ENCODE data around the gene NAA80. TPM values are rescaled to one million over a fixed set of nuclear protein-coding genes. Genes with fewer than 3 reads are reported as not detected.
A peak's percentile ranks its signal among the peaks of the same experiment; 100 is the strongest.
"Not testable (repeated sequence)": the region's sequence is repeated elsewhere in the genome, so short reads cannot be mapped to it uniquely, and the experiment has no call there.

NAA80 gene
- total RNA-seq, 1 donor: 6.5 TPM

DNA sequence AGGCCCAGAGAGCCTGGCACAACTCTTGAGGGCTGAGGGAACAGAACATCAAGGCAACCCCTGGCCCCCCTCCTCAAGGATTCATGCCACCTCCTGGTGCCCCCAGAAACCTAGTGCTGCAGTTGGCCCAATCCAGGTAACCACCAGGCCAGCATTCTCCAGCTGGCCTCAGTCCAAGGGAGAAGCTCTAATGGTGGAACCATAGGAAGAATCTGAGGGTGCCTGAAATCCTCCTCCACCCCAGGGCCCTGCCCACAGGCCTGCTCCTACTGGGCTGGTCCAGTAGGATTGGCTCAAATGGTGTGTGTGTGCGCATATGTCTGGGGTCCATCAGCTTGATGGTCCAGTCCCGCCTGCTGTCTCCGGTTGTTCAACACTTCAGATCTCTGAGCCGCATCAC lies 15.6 kb upstream of the NAA80 start:
- no peak overlapping the region for H3K4me3 ChIP-seq (ENCODE audit: low read depth, low read length)
- TF ChIP-seq, protein P1, sequence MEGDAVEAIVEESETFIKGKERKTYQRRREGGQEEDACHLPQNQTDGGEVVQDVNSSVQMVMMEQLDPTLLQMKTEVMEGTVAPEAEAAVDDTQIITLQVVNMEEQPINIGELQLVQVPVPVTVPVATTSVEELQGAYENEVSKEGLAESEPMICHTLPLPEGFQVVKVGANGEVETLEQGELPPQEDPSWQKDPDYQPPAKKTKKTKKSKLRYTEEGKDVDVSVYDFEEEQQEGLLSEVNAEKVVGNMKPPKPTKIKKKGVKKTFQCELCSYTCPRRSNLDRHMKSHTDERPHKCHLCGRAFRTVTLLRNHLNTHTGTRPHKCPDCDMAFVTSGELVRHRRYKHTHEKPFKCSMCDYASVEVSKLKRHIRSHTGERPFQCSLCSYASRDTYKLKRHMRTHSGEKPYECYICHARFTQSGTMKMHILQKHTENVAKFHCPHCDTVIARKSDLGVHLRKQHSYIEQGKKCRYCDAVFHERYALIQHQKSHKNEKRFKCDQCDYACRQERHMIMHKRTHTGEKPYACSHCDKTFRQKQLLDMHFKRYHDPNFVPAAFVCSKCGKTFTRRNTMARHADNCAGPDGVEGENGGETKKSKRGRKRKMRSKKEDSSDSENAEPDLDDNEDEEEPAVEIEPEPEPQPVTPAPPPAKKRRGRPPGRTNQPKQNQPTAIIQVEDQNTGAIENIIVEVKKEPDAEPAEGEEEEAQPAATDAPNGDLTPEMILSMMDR (IDR thresholded peaks at IDR 0.05; ENCODE audit: insufficient read depth, low read depth, low read length): no peak
- no peak for DNase-seq (ENCODE audit: low read depth)

DNA sequence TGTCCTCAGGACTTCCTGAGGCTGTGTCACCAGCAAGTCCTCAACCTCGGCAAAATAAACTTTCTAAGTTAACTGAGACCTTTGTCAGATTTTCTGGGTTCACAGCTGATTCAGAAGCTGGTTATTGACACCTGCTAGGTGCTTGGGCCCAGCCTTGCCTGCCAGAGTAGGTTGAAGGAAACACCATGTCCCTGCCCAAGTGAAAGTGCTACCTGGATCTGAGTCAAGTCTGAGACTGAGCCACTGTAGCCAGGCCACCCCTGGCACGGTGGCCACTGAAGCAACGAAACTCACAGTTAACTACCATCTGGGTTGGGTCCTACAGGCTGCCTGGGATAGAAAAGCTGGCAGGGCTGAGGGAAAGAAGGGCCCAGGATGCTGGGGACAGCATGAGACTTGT lies 15.1 kb upstream of the NAA80 start:
- TF ChIP-seq, protein P1 (IDR thresholded peaks at IDR 0.05; ENCODE audit: insufficient read depth, low read depth, low read length): no peak
- H3K4me3 ChIP-seq (ENCODE audit: low read depth, low read length): no peak overlapping the region
- DNase-seq (ENCODE audit: low read depth): no peak

DNA sequence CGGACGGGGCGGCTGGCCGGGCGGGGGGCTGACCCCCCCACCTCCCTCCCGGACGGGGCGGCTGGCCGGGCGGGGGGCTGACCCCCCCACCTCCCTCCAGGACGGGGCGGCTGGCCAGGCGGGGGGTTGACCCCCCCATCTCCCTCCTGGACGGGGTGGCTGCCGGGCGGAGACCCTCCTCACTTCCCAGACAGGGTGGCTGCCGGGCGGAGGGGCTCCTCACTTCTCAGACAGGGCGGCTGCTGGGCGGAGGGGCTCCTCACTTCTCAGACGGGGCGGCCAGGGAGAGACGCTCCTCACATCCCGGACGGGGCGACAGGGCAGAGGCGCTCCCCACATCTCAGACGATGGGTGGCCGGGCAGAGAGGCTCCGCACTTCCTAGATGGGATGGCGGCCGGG lies 12.8 kb upstream of the NAA80 start:
- not testable (repeated sequence) for DNase-seq (ENCODE audit: low read depth); H3K4me3 ChIP-seq (ENCODE audit: low read depth, low read length)

DNA sequence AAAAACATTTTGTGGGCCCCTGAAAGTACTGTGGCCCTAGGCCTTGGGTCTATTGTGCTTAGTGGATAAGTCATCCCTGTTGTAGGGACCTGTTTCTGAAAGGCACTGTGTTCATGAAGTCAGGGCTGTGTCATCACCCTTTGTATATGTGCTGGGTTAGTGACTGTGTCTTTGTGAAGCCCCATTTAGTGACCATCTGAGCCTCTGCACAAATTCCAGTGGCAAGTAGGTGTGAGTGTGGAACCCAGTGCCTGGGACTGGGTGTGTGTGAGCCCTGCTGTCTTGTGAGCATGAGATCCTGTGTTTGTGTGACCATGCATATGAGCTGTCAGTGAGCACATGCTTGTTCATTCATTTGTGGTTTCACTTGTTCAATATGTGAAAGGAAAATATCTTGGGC lies 5.4 kb upstream of the NAA80 start:
- no peak for DNase-seq (ENCODE audit: low read depth)
- no peak overlapping the region for H3K4me3 ChIP-seq (ENCODE audit: low read depth, low read length)
- TF ChIP-seq, protein P1 (IDR thresholded peaks at IDR 0.05; ENCODE audit: insufficient read depth, low read depth, low read length): no peak

DNA sequence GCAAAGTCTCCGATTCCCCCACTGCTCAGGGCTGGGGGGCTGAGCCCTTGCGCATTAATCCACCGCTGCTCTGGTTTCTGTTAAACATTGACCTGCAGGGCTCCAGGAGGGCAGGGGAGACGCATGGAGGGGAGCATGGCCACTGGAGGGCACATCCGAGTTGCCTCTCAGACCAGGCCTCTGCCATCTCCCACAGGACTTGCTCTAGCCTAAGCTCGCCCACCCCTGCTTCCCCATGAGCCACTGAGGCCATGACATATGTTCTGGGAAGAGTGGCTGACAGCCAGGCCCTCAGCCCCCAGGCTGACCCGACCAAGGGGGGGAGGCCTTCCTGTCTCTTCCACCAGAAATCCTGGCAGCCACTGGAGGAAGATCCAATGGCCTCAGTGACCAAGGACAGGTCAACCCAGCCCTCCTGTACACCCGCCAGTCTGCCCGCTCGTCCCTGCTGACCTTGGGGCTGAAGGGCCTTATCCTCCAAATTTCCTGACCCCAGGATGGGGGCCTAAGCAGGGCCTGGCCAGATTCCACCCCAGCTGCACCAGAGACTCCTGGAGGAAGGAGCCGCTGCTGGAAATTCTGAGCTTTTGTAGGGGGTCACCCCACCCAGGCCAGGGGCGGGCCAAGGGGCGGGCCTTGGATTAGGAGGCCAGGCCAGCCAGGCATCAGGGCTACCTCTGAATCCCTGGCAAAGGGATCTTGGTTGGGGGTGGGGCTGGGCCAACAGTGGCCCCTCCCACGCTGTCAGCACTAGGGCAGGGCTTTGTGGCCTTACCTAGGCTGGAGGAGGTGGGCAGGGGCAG lies 4.0 kb upstream of the NAA80 start, which contains the start of gene HYAL1:
TSS of gene HYAL1 (minus strand) at position 562 of the 803 bp plus-strand sequence. CDS start 618 bp downstream, outside the sequence.
- peak; percentile 30 for DNase-seq (ENCODE audit: low read depth)
- no peak within 1 kb of the TSS for H3K4me3 ChIP-seq (ENCODE audit: low read depth, low read length)
- TF ChIP-seq, protein P1 (IDR thresholded peaks at IDR 0.05; ENCODE audit: insufficient read depth, low read depth, low read length): peak; percentile 20

DNA sequence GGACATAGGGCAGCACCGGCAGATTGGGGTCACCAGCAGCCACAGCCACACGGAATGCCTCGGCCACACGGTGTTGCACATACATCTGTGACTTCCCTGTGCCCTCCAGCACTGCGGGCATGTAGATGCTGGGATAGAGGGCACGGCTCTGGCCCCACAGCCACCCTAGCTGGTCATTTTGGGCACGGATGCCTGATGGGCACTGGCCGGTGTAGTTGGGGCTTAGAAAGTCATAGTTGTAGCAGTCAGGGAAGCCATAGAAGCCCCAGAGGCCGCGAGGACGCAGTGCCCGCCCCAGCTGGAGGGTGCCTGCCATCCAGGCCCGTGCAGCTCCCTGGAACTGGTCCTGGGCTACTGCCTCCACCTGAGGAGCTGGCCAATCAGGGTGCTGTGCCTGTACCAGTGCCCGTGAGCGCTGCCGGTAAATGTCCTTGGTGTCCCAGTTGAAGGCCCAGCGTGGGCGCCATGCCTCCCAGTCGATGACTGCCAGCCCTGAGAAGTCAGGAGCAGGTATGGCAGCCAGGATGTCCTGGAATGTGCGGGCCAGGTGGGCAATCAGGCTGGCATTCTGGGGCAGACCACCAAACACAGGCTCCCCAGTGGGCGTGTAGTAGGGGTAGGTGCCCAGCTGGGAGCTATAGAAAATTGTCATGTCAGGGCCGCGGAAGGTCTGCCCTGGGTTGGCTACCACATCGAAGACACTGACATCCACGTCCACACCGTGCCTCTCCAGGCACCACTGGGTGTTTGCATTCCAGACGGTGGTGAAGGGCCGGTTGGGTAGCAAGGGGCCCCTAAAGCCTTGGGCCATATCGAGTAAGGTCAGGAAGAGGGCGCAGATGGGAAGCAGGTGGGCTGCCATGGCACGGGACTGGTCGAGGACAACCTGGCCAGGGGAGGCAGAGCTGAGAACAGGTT lies 3.1 kb upstream of the NAA80 start:
- DNase-seq (ENCODE audit: low read depth): no peak
- H3K4me3 ChIP-seq (ENCODE audit: low read depth, low read length): no peak overlapping the region
- TF ChIP-seq, protein P1 (IDR thresholded peaks at IDR 0.05; ENCODE audit: insufficient read depth, low read depth, low read length): no peak

DNA sequence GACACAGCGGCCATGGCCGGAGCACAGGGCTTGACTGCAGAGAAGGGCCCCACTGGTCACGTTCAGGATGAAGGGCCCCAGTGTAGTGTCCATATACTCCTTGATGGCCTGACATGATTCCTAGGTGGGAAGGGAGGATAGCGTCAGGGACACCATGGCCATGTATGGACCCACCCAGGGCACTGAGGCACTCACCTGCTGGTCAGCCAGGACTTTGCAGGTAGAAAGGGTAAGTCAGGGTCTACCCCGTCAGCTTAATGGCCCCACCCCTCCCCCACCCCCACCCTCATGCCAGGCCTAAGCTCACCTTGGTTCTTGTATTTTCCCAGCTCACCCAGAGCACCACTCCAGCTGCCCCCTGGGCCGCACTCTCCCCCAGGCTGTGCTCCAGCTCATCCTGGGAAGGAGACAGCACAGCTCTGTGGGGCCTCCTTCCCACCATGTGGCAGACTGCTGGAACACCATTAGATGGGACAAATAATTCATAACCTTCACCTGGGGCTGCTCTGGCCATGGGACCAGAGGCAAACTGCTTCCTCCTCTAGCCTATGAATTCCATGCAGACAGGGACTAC lies 1.6 kb upstream of the NAA80 start:
- no peak overlapping the region for H3K4me3 ChIP-seq (ENCODE audit: low read depth, low read length)
- no peak for DNase-seq (ENCODE audit: low read depth)
- TF ChIP-seq, protein P1 (IDR thresholded peaks at IDR 0.05; ENCODE audit: insufficient read depth, low read depth, low read length): no peak

Measured in fibroblast of villous mesenchyme (primary cell).